Right atrium auricular region (tissue), 2 donors: ENCODE results near the gene FOXJ1. TPM values are rescaled to one million over a fixed set of nuclear protein-coding genes. Genes with fewer than 3 reads are reported as not detected.

Experiments used
- DNase-seq: peaks from one replicate; pipeline ENCODE4 v3.0.0-alpha.2; 2019; ENCODE audit warnings: low spot score
- H3K27ac ChIP-seq, 2 donors: fragments of 200-600 bp; sonication (generic); 1 replicate in 1 of 2; 2 replicates in 1 of 2; pipeline ENCODE4 v1.5.1; 2016 to 2019
- H3K27me3 ChIP-seq, 2 donors: fragments of 200-600 bp; sonication (generic); one replicate each; pipeline versions ENCODE4 v1.5.1 to v1.6.0; 2017 to 2019
- H3K36me3 ChIP-seq: fragments of 200-600 bp; sonication (generic); one replicate; pipeline ENCODE4 v1.5.1; 2016
- H3K4me1 ChIP-seq, 2 donors: fragments of 200-600 bp; sonication (generic); one replicate each; pipeline versions ENCODE4 v1.5.1 to v1.6.0; 2017 to 2019
- H3K4me3 ChIP-seq, 2 donors: fragments of 200-600 bp; sonication (generic); 1 replicate in 1 of 2; 2 replicates in 1 of 2; pipeline ENCODE4 v1.5.1; 2017 to 2019; ENCODE audit warnings: mild to moderate bottlenecking in 1 of 2, moderate library complexity in 1 of 2
- H3K9me3 ChIP-seq, 2 donors: fragments of 200-600 bp; sonication (generic); one replicate each; pipeline ENCODE4 v1.5.1; 2019
- CTCF ChIP-seq, 2 donors: fragments of 200-600 bp; sonication (generic); IDR thresholded peaks; one replicate each; pipeline ENCODE4 v1.5.1; 2019; ENCODE audit warnings: antibody characterized with exemption in 2 of 2
- total RNA-seq, 2 donors: library from RNA; depleted of rRNA; stranded (reverse); fragments of >200 nt; gene quantifications; one replicate each; pipeline ENCODE4 v1.1.0, GENCODE V29; 2016

Gene FOXJ1
- total RNA-seq, 2 donors from 2014 or later, result not detected

- H3K9me3 ChIP-seq, result no peaks in the 10 kb centered on the region
- peaks cover 0 to 17% of the 10 kb centered on the region in 2 donors for H3K4me1 ChIP-seq
- peak overlapping the region; percentile 82 to 84 for H3K27ac ChIP-seq
- H3K4me3 ChIP-seq, result peak overlapping the region; percentile 68 to 74
- DNase-seq, result no peak
- H3K36me3 ChIP-seq, result peaks cover 32% of the 10 kb centered on the region
- no peaks in the 10 kb centered on the region for H3K27me3 ChIP-seq
- TF ChIP-seq CTCF (IDR thresholded peaks at IDR 0.05), result no peak
Observed at GRCh38 chr17:76102944-76103273, 38.1 kb downstream of the FOXJ1 start.

- no peak overlapping the region for H3K27ac ChIP-seq
- no peaks in the 10 kb centered on the region for H3K27me3 ChIP-seq
- H3K36me3 ChIP-seq, result peaks cover 82% of the 10 kb centered on the region
- H3K4me3 ChIP-seq, result no peak overlapping the region
- no peaks in the 10 kb centered on the region for H3K9me3 ChIP-seq
- H3K4me1 ChIP-seq, result peaks cover 0 to 8% of the 10 kb centered on the region in 2 donors
- no peak for TF ChIP-seq CTCF (IDR thresholded peaks at IDR 0.05)
- no peak for DNase-seq
Observed at GRCh38 chr17:76097716-76098295, 43.2 kb downstream of the FOXJ1 start.

GRCh38 chr17:76095943-76096342 lies 45.1 kb downstream of the FOXJ1 start:
- peaks cover 87% of the 10 kb centered on the region for H3K36me3 ChIP-seq
- no peaks in the 10 kb centered on the region for H3K4me1 ChIP-seq
- TF ChIP-seq CTCF (IDR thresholded peaks at IDR 0.05), result no peak
- H3K27me3 ChIP-seq, result no peaks in the 10 kb centered on the region
- H3K27ac ChIP-seq, result no peak overlapping the region
- H3K4me3 ChIP-seq, result no peak overlapping the region
- H3K9me3 ChIP-seq, result no peaks in the 10 kb centered on the region
- no peak for DNase-seq

- Histone ChIP-seq H3K4me1 (peaks cover 0 to 8% of the 10 kb centered on the region in 2 donors), H3K9me3 (no peaks in the 10 kb centered on the region), H3K27me3 (no peaks in the 10 kb centered on the region), H3K4me3 (no peak overlapping the region), H3K27ac (no peak overlapping the region), H3K36me3 (peaks cover 88% of the 10 kb centered on the region)
- no peak for DNase-seq
- no peak for TF ChIP-seq CTCF (IDR thresholded peaks at IDR 0.05)
Observed at GRCh38 chr17:76094046-76094445, 47.0 kb downstream of the FOXJ1 start.

- DNase-seq, result no peak
- Histone ChIP-seq H3K36me3 (peaks cover 93% of the 10 kb centered on the region), H3K4me3 (no peak overlapping the region), H3K27ac (no peak overlapping the region), H3K27me3 (no peaks in the 10 kb centered on the region), H3K4me1 (peaks cover 0 to 8% of the 10 kb centered on the region in 2 donors), H3K9me3 (no peaks in the 10 kb centered on the region)
- no peak for TF ChIP-seq CTCF (IDR thresholded peaks at IDR 0.05)
Observed at GRCh38 chr17:76092526-76093413, 48.3 kb downstream of the FOXJ1 start.
